ENCODE data around the gene APOO.

DNA sequence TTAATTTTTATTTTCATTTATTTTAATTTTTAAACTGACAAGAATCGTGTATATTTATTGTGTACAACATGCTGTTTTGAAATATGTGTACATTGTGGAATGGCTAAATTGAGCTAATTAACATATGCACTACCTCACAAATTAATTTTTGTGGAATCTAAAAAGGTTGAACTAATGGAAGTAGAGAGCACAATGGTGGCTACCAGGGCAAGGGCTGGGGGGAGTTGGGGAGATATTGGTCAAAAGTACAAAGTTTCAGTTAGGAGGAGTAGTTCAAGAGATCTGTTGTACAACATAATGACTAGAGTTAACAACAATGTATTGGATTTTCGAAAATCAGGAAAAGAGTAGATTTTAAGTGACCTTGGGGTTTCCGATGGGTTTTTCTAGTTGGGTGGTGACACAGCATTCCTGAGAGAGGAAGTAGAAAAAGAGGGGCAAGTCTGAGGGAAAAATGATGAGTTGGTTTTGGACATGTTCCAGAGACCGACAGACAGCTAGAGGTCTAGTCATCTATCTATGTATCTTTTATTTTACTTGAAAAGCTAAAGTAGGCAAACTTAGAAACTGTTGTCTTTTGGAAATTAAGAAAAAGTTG lies 23.2 kb downstream of the APOO start:
- TF ChIP-seq, protein P1, sequence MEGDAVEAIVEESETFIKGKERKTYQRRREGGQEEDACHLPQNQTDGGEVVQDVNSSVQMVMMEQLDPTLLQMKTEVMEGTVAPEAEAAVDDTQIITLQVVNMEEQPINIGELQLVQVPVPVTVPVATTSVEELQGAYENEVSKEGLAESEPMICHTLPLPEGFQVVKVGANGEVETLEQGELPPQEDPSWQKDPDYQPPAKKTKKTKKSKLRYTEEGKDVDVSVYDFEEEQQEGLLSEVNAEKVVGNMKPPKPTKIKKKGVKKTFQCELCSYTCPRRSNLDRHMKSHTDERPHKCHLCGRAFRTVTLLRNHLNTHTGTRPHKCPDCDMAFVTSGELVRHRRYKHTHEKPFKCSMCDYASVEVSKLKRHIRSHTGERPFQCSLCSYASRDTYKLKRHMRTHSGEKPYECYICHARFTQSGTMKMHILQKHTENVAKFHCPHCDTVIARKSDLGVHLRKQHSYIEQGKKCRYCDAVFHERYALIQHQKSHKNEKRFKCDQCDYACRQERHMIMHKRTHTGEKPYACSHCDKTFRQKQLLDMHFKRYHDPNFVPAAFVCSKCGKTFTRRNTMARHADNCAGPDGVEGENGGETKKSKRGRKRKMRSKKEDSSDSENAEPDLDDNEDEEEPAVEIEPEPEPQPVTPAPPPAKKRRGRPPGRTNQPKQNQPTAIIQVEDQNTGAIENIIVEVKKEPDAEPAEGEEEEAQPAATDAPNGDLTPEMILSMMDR (IDR thresholded peaks at IDR 0.05) = no peak
- TF ChIP-seq POLR2A (IDR thresholded peaks at IDR 0.05) = no peak
